ENCODE measurements around the gene ZNF746. TPM values are rescaled to one million over a fixed set of nuclear protein-coding genes. Genes with fewer than 3 reads are reported as not detected.

Gene ZNF746
- total RNA-seq (2022; extraction: Qiagen RNA extraction), result 16.7 to 19.6 TPM (median 19.2 TPM) in 5 replicates

GRCh38 chr7:149497467-149498261 lies at the start of gene ZNF746:
TSS of gene ZNF746 (minus strand) at chr7:149497809. CDS start at chr7:149497536, 273 bp downstream.

GRCh38 chr7:149460493-149461277 lies 36.9 kb downstream of the ZNF746 start, which contains the start of gene ZNF777:
TSS of gene ZNF777 (minus strand) at chr7:149461062. CDS start at chr7:149456022, 5,040 bp downstream.

Other genes starting within 250 kb of the ZNF746 start
- gene ZNF783, start 235.6 kb downstream of the ZNF746 start, total RNA-seq (2022; extraction: Qiagen RNA extraction), result 4.4 to 6.1 TPM (median 5.3 TPM) in 5 replicates
- gene ZNF777, start 36.7 kb downstream of the ZNF746 start, total RNA-seq (2022; extraction: Qiagen RNA extraction), result 17.6 to 22.5 TPM (median 21.0 TPM) in 5 replicates

All from A549 treated with AZD2906 at 1 μM for 4 hours (cell line).